A673 (cell line): ENCODE results near the gene BACH2.

Experiments
- CTCF ChIP-seq: fragments of 300-800, 200-600 bp; sonication (generic); conservative IDR thresholded peaks from 2 replicates; pipeline ENCODE4 v1.5.1; 2017; ENCODE audit warnings: low read depth, mild to moderate bottlenecking, antibody characterized with exemption, low read length, moderate library complexity, mixed read lengths
- EZH2 ChIP-seq: fragments of 200-600 bp; sonication (generic); IDR thresholded peaks from 2 replicates; pipeline ENCODE4 v1.6.1; 2017; ENCODE audit warnings: borderline replicate concordance, low read depth, mild to moderate bottlenecking, mixed read lengths, antibody characterized with exemption, low read length; ENCODE audit not compliant: poor library complexity, severe bottlenecking

- TF ChIP-seq CTCF = no peak
- no peak for TF ChIP-seq EZH2
Measured at GRCh38 chr6:90162648-90163387, 133.8 kb downstream of the BACH2 start.
